ENCODE measurements around the gene RAD23B.
"Not testable (repeated sequence)": the region's sequence is repeated elsewhere in the genome, so short reads cannot be mapped to it uniquely, and the experiment has no call there.

RAD23B gene

DNA sequence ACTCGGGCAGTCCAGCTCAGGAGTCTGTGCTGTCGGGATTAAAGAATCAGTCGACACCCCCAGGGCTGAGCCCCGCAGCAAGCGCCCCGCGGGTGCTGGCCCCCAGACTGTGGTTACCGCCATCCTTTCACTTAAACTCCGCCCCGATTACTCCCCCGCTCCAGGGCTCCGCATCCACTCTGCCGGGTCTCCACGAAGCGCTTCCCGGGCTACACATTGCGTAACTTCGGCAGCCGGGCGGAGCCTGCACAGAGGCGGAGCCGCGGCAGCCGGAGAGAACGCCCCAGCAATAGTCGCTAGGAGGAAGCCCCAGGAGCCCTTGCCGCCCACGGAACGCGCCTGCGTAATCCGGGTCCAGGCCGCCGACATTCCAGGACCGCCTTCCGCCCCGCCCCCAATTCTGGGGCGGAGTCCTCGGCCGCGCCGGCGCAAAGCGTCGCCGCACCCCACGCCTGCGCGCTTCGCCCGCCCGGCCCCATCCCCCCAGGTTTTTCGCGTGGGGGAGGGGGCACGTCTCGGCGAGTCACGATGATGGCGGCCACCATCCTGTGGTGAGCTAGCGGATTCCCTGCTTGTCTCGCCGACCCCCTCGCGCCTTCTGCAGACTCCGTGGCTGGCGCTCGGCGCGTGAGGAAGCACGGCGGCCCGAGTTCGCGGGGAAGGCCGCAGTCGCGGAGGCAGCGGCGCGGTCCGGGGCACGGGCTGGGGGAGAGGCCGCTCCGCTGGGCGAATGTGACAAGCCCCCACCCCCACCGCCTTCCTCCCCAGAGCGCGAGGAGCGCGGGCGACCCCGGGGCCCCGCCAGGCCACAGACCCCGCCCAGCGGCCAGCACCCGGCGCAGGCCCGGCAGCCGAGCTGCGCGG is at the start of gene RAD23B:
RAD23B (plus strand) TSS at position 521 of the 864 bp plus-strand sequence. CDS start 351 bp downstream, outside the sequence.
- DNase-seq: peak; percentile 92 to 96

GRCh38 chr9:107235765-107236442 is 47.2 kb upstream of the RAD23B start:
- no peak for DNase-seq

DNA sequence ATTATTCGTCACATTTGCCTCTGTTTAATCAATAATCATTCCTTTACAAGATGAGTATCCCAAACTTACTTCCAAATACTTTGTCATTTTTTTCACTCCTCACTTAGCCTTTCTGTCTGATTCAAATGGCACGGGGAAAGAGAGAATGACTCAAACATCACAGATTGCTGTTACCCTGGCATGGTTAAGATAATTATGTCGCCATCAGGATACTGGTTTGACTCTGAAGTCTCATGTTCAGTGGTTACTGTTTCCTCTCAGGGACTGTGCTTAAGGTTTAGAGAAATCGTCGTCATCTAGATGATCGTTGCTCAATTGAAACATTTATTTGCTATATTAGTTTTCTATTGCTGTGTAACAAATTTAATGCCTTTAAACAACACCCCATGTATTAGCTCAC is 45.2 kb upstream of the RAD23B start:
- no peak for DNase-seq

- DNase-seq: no peak
These were observed 43.6 kb upstream of the RAD23B start for GRCh38 chr9:107239474-107239873.

DNA sequence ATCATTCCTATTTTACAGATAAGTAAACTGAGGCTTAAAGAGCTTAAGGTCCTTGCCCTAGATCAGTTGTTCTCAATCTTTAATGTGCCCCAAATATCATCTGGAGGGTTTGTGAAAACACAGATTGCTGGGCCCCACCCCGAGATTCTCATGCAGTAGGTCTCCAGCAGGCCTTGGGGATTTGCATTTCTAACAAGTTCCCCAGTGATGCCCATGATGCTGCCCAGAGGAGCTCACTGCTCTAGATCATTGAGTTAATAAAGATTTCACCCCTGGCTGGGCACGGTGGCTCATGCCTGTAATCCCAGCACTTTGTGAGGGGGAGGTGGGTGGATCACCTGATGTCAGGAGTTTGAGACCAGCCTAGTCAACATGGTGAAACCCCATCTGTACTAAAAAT is 42.8 kb upstream of the RAD23B start:
- DNase-seq: no peak

- DNase-seq: no peak
These were observed 40.7 kb upstream of the RAD23B start for GRCh38 chr9:107242073-107243030.

DNA sequence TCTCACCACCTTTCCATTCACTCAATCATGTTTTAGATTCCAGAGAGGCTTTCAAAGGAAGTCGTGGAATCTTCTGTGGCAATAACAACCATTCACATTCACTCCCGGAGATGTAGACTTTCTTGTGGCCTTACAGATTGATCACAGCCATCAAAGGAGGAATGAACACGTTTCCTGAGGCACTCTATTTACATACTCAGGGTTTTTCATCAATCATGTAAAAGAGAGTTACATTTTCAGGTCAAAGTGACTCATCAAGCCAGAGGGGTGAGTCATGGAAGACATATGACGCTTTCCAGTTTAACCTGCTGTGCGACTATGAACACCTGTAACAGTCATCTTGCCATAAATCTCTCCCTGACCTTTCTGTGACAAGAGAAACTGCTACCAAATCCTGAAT is 39.3 kb upstream of the RAD23B start:
- peak; percentile 18 to 57 for DNase-seq

- DNase-seq: no peak
These were observed 36.5 kb upstream of the RAD23B start for GRCh38 chr9:107246259-107247254.

- DNase-seq: no peak
These were observed 34.4 kb upstream of the RAD23B start for GRCh38 chr9:107248714-107249113.

DNA sequence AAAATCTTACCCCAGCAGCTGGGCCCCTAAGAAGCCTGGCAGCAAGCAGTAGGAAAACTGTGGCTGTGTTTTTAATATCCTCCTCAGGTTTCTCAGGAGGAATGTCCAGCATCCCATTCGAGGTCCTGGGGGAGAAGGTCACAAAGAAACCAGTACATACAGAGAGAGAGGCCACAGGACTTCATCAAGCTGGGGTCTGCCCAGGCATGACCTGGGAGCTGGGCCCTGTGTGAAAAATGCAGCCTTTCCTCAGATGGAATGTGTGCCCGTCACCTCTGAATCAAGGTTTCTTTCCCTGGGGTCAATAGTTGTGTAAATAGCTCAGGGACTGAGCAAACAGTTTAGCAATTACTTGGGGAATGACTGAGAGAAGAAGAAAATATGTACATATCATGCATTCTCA is 33.9 kb upstream of the RAD23B start:
- DNase-seq: no peak

DNA sequence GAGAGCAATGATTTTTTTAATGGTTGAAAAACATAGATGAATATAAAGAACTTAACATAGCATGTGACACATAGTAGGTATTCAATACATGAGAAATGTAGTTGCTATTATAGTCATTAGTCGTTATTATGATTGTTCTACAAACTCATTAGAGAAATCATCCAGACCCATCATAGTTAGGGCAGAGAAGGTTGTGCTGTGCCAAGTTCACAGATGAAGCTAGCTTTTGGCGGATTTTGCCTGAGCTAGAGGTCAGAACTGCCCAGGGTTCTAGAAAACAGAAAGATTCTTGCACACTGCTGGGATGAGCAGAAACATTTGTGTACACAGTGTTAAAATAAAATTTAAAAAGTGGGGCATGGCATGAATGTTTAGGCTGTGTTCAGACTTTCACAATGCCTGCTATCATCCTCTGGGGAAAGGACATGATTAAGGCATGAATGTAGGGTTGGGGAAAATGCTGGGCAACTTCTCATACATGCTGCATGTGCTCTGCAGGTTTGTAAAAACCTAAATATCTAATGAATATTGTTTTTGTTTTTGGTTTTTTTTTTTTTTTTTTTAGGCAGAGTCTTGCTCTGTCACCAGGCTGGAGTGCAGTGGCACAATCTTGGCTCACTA is 33.3 kb upstream of the RAD23B start:
- DNase-seq: no peak

- no peak for DNase-seq
These were observed 31.2 kb upstream of the RAD23B start for GRCh38 chr9:107251756-107252322.

DNA sequence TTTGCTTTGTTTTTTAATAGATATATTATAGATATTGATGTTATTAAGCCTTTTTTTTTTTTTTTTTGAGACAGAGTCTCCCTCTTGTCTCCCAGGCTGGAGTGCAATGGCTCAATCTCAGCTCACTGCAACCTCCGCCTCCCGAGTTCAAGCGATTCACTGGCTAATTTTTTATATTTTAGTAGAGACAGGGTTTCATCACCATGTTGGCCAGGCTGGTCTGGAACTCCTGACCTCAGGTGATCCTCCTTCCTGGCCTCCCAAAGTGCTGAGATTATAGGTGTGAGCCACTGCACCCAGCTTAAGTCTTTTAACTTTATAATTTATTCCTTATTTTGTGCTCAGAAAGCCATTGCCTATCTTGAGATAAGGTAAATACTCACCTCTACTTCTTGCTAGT is 24.2 kb upstream of the RAD23B start:
- no peak for DNase-seq

GRCh38 chr9:107259751-107260313 is 23.2 kb upstream of the RAD23B start:
- not testable (repeated sequence) for DNase-seq

GRCh38 chr9:107260437-107261081 is 22.5 kb upstream of the RAD23B start:
- DNase-seq: no peak

GRCh38 chr9:107261106-107261505 is 22.0 kb upstream of the RAD23B start:
- DNase-seq: no peak

GRCh38 chr9:107263289-107263688 is 19.8 kb upstream of the RAD23B start:
- DNase-seq: no peak

- no peak for DNase-seq
These were observed 16.3 kb upstream of the RAD23B start for GRCh38 chr9:107266624-107267368.

GRCh38 chr9:107268560-107268959 is 14.5 kb upstream of the RAD23B start:
- no peak for DNase-seq
